Measurements from ENCODE around the gene C4orf46. TPM values are rescaled to one million over a fixed set of nuclear protein-coding genes. Genes with fewer than 3 reads are reported as not detected.
A peak's percentile ranks its signal among the peaks of the same experiment; 100 is the strongest.
"Not testable (repeated sequence)": the region's sequence is repeated elsewhere in the genome, so short reads cannot be mapped to it uniquely, and the experiment has no call there.

Gene C4orf46
- total RNA-seq: 16.2 to 17.4 TPM (median 17.4 TPM) in 3 replicates

GRCh38 chr4:158671665-158671914 is at the start of gene C4orf46:
TSS of gene C4orf46 (minus strand) at chr4:158671887. CDS start at chr4:158671801, 86 bp downstream.
- H3K27me3 Mint-ChIP-seq (ENCODE audit: low read depth): no peaks in the 10 kb centered on the region
- peak within 1 kb of the TSS; percentile 94 for H3K4me3 Mint-ChIP-seq
- H3K27ac Mint-ChIP-seq: peak within 1 kb of the TSS; percentile 99
- H3K9me3 Mint-ChIP-seq: no peaks in the 10 kb centered on the region
- H3K4me1 Mint-ChIP-seq: peaks cover 25% of the 10 kb centered on the region
- TF ChIP-seq, protein P1, sequence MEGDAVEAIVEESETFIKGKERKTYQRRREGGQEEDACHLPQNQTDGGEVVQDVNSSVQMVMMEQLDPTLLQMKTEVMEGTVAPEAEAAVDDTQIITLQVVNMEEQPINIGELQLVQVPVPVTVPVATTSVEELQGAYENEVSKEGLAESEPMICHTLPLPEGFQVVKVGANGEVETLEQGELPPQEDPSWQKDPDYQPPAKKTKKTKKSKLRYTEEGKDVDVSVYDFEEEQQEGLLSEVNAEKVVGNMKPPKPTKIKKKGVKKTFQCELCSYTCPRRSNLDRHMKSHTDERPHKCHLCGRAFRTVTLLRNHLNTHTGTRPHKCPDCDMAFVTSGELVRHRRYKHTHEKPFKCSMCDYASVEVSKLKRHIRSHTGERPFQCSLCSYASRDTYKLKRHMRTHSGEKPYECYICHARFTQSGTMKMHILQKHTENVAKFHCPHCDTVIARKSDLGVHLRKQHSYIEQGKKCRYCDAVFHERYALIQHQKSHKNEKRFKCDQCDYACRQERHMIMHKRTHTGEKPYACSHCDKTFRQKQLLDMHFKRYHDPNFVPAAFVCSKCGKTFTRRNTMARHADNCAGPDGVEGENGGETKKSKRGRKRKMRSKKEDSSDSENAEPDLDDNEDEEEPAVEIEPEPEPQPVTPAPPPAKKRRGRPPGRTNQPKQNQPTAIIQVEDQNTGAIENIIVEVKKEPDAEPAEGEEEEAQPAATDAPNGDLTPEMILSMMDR (IDR thresholded peaks at IDR 0.05; ENCODE audit: unreplicated experiment): no peak
- no peak for DNase-seq (ENCODE audit: low spot score in 2 of 2, unreplicated experiment in 2 of 2)
- H3K36me3 Mint-ChIP-seq: peaks cover 2% of the 10 kb centered on the region

DNA sequence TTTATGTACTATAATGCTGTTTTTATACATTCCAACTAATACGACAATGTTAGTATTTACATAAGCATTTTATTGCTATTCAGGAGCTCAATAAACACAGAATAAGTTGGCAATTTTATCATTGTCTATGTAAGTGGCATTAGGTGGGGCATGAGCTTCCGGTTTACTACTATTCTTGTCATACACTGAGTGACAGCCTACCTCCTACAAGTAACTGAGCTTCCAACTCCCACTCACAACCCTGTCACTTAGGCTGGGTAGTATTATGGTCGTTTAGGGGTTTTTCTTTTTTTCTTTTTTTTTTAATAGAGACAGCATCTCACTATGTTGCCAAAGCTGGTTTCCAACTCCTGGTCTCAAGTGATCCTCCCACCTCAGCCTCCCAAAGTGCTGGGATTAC is 44.1 kb upstream of the C4orf46 start:
- Mint-ChIP-seq H3K36me3 (peaks cover 53% of the 10 kb centered on the region), H3K27ac (no peak overlapping the region), H3K4me1 (no peaks in the 10 kb centered on the region), H3K4me3 (no peak overlapping the region), H3K9me3 (no peaks in the 10 kb centered on the region), H3K27me3 (ENCODE audit: low read depth) (no peaks in the 10 kb centered on the region)
- TF ChIP-seq, protein P1 (IDR thresholded peaks at IDR 0.05; ENCODE audit: unreplicated experiment): no peak
- DNase-seq (ENCODE audit: low spot score in 2 of 2, unreplicated experiment in 2 of 2): no peak

DNA sequence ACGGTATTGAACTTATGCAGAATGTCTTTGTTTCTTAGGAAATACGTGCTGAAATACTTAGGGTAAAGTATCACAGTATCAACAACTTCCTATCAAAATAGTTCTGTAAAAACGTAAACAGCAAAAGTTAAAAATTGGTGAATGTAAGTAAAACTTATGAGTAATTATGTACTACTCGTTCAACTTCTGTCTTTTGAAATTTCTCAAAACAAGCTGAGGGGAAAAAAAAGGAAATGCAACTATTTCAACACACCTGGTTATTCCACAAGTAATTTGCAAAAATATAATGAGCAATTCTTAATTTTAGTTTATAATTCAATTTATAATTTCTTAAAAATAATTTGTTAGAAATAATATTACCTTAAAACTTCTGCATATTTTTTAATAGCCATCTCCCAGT is 43.2 kb upstream of the C4orf46 start:
- no peak for DNase-seq (ENCODE audit: low spot score in 2 of 2, unreplicated experiment in 2 of 2)
- Mint-ChIP-seq H3K27me3 (ENCODE audit: low read depth) (no peaks in the 10 kb centered on the region), H3K36me3 (peaks cover 61% of the 10 kb centered on the region), H3K4me1 (no peaks in the 10 kb centered on the region), H3K4me3 (no peak overlapping the region), H3K9me3 (no peaks in the 10 kb centered on the region), H3K27ac (no peak overlapping the region)
- TF ChIP-seq, protein P1 (IDR thresholded peaks at IDR 0.05; ENCODE audit: unreplicated experiment): no peak

- DNase-seq (ENCODE audit: low spot score in 2 of 2, unreplicated experiment in 2 of 2); H3K27ac Mint-ChIP-seq; H3K9me3 Mint-ChIP-seq; H3K4me1 Mint-ChIP-seq; H3K4me3 Mint-ChIP-seq; H3K27me3 Mint-ChIP-seq (ENCODE audit: low read depth): not testable (repeated sequence)
- peaks cover 55% of the 10 kb centered on the region for H3K36me3 Mint-ChIP-seq
Observed at GRCh38 chr4:158712622-158713021, 40.9 kb upstream of the C4orf46 start.

DNA sequence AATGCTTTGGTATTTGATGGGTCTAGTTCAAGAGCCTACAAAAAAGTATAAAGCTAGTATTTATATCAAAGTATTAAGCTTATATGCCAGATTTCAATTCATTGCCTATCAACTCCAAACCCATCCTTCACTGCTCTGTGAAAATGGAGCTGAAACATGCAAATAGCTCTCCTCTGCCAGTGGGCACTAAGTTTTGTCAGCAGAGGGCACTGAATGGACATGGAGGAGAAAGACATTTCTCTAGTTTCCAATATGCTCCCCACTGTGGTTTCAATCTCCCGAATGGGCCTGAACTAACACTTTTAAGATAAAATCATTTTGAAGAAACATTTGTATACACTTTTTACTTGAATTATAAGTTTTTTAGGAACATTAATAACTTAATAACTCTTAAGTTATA is 39.1 kb upstream of the C4orf46 start:
- Mint-ChIP-seq H3K27ac (no peak overlapping the region), H3K4me1 (no peaks in the 10 kb centered on the region), H3K9me3 (no peaks in the 10 kb centered on the region), H3K4me3 (no peak overlapping the region), H3K36me3 (peaks cover 50% of the 10 kb centered on the region), H3K27me3 (ENCODE audit: low read depth) (no peaks in the 10 kb centered on the region)
- TF ChIP-seq, protein P1 (IDR thresholded peaks at IDR 0.05; ENCODE audit: unreplicated experiment): no peak
- DNase-seq (ENCODE audit: low spot score in 2 of 2, unreplicated experiment in 2 of 2): no peak

DNA sequence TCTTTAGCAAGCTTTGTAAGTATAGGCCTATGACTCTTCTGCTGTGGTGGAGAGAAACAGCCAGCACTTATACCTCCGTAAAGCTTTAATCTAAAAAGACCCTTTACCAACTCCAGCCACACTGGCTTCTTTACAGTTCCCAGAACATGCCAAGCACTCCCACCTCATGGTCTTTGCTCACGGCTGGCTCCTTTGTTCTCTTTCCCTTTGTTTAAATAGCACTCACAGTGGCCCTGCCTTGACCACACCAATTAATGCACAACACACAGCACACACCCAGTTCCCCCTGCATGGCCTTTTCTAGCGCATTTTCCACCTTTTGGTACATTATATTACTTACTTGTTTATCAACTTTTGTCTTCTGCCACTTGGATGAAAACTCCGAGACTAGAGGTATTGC is 32.6 kb upstream of the C4orf46 start:
- H3K27me3 Mint-ChIP-seq (ENCODE audit: low read depth): no peaks in the 10 kb centered on the region
- H3K4me3 Mint-ChIP-seq: no peak overlapping the region
- TF ChIP-seq, protein P1 (IDR thresholded peaks at IDR 0.05; ENCODE audit: unreplicated experiment): no peak
- H3K36me3 Mint-ChIP-seq: peaks cover 19% of the 10 kb centered on the region
- no peaks in the 10 kb centered on the region for H3K4me1 Mint-ChIP-seq
- H3K9me3 Mint-ChIP-seq: no peaks in the 10 kb centered on the region
- no peak overlapping the region for H3K27ac Mint-ChIP-seq
- DNase-seq (ENCODE audit: low spot score in 2 of 2, unreplicated experiment in 2 of 2): no peak
